Bladder microvascular endothelial cell (primary cell): Measurements from ENCODE around the gene UBE2A. TPM values are rescaled to one million over a fixed set of nuclear protein-coding genes. Genes with fewer than 3 reads are reported as not detected.

Source experiments
- total RNA-seq: library from RNA; depleted of rRNA; stranded (reverse); fragments of >200 nt; gene quantifications from 2 replicates; pipeline ENCODE4 v1.2.3, GENCODE V29; 2014

The UBE2A gene
- 16.5 and 31.5 TPM in 2 replicates for total RNA-seq

DNA sequence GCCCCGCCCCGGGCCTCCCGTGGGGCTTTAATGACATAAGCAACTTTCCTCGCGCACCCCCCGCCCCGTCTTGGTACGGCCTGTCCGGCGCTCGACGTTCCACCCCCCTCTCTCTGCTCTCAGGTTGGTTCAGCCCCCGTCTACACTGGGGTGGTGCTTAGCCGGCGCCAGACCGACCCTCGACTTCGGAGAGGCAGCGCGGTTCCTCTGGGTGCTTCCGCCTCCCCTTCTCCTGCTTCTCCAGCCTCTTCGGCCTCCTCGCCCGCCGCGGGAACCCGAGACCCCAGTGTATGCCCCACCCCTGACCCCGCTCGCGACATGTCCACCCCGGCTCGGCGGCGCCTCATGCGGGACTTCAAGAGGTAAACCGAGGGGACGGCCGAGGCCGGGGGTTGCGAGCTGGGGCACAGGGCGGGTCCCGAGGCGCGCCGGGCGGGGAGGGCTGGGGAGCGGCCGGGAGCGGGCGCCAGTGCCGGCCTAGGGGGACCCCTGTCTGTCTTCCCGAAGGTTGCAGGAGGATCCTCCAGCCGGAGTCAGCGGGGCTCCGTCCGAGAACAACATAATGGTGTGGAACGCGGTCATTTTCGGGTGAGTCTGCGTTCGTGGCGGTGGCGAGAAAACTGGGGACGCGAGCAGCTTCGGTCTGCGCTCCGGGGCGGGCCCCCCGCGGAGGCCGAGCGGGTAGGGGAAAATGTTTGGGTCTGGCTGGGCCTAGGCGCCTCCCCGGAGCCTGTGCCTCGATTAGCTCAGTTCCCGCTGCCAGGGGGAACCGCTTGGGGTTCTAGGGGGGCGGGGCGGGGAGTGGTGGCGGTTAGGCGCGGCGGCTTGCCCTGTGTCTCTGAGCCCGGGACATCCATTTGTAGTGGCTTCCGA, at the start of gene UBE2A:
Gene UBE2A, plus strand, starts transcription at position 170 of the 873 bp plus-strand sequence. Its CDS starts 149 bp downstream, at position 319.

DNA sequence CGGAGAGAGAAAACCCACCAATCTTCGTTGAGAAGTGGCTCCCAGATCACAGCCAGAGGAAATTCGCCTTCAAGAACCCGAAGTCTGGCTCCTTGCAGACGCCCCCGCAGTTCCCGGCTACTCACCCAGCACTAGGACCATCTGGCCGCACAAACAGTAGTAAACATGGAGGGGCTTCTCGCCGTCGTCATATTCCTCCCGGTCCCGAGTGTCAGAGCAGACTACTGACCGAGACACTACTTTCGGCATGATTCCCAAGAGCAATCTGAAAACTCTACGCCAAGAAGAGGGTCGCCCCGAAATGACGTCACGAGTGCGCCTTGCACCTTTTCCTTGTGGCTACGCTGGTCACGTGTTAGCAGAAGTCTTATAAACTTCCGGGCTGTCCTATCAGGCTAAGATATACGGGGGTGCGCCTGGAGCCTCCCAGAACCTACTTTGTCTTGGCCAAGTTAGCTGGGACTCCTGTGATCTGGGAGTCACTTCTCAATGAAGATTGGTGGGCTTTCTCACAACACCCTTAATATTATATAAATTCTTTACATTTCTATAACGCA, 9.2 kb upstream of the UBE2A start, which contains the start of gene STEEP1:
Gene STEEP1, minus strand, starts transcription at position 303 of the 557 bp plus-strand sequence. Its CDS starts 54 bp downstream, at position 249.

DNA sequence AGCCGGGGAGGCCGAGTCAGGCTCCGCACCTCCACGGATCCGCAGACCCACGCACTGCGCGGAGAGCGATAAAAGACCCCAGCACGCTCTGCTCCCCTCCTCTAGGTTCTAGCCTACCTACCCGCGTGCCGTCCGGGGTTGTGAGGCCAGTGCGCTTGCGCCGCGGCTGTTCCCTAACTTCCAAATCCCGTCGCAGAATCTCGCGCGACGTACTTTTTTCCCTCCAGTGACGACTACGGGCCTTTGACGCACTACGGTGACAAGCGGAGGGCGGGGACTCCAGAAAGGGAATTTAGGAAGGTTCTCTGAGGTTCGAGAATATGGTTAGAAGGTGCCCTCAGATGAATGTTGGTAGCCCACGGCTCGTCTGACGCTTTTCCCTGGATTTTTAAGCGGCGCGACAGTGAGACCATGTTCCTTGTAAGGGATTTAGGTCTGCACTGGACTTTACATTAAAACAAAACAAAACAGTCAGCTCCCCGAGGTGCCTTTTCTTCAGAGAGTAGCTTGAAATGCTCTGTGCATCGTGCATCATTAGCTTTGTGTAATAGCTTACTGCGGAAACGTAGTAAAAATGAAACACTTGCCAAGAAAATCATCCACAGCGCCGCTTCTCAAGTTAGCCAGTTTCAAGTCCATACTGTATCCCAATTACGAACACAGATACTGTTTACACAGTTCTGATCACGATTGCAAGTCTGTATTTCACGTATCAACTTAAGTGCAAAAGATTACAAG, 32.1 kb downstream of the UBE2A start, which contains the start of gene NKRF:
Gene NKRF, minus strand, starts transcription at position 145 of the 738 bp plus-strand sequence.

Other genes with a start within 250 kb of the UBE2A start
- 7.3 and 14.2 TPM in 2 replicates for gene SLC25A43, start 175.2 kb upstream of the UBE2A start, total RNA-seq
- gene SLC25A5, start 106.1 kb upstream of the UBE2A start, total RNA-seq, result 174 and 199 TPM in 2 replicates
- gene STEEP1, start 9.2 kb upstream of the UBE2A start, total RNA-seq, result 34.5 and 51.5 TPM in 2 replicates
- 3.1 and 8.2 TPM in 2 replicates for gene NKRF, start 31.9 kb downstream of the UBE2A start, total RNA-seq
- 7.1 and 10.6 TPM in 2 replicates for gene SEPTIN6, start 118.6 kb downstream of the UBE2A start, total RNA-seq
- not detected in 2 replicates for gene SOWAHD, start 184.0 kb downstream of the UBE2A start, total RNA-seq
- gene RPL39, start 217.1 kb downstream of the UBE2A start, total RNA-seq, result 1,366 and 2,089 TPM in 2 replicates